Activated naive CD4-positive, alpha-beta T cell treated with anti-CD3 and anti-CD28 coated beads, Interleukin-2, amount 50 U/mL, for 72 hours (primary cell): Measurements from ENCODE around the gene COL6A1. TPM values are rescaled to one million over a fixed set of nuclear protein-coding genes. Genes with fewer than 3 reads are reported as not detected.
A peak's percentile ranks its signal among the peaks of the same experiment; 100 is the strongest.
"Not testable (repeated sequence)": the region's sequence is repeated elsewhere in the genome, so short reads cannot be mapped to it uniquely, and the experiment has no call there.

Experiments used
- ATAC-seq, 2 donors: fragments of 150-1000 bp; cut with Tn5 transposase; 2 replicates each; pipeline ENCODE4 v1.10.0; 2021; ENCODE audit warnings: mild to moderate bottlenecking in 2 of 2, moderate library complexity in 2 of 2
- DNase-seq, 2 donors: peaks; one replicate each; pipeline ENCODE4 v3.0.0; 2021 to 2022; ENCODE audit warnings: low spot score in 2 of 2
- H3K27ac Mint-ChIP-seq, 2 donors: one replicate each; pipeline ENCODE4 v1.8.0; 2022; ENCODE audit warnings: mild to moderate bottlenecking in 2 of 2, mixed read lengths in 2 of 2
- H3K36me3 Mint-ChIP-seq, 2 donors: one replicate each; pipeline ENCODE4 v1.8.0; 2022; ENCODE audit warnings: mixed read lengths in 2 of 2
- H3K9me3 Mint-ChIP-seq, 2 donors: one replicate each; pipeline ENCODE4 v1.8.0; 2022; ENCODE audit warnings: mixed read lengths in 2 of 2
- total RNA-seq, 2 donors: library from RNA; stranded (reverse); gene quantifications; one replicate each; pipeline ENCODE4 v1.2.3, GENCODE V29; 2022

COL6A1 gene
- total RNA-seq, 2 donors from 2014 or later, result 2.0 to 4.7 TPM

DNA sequence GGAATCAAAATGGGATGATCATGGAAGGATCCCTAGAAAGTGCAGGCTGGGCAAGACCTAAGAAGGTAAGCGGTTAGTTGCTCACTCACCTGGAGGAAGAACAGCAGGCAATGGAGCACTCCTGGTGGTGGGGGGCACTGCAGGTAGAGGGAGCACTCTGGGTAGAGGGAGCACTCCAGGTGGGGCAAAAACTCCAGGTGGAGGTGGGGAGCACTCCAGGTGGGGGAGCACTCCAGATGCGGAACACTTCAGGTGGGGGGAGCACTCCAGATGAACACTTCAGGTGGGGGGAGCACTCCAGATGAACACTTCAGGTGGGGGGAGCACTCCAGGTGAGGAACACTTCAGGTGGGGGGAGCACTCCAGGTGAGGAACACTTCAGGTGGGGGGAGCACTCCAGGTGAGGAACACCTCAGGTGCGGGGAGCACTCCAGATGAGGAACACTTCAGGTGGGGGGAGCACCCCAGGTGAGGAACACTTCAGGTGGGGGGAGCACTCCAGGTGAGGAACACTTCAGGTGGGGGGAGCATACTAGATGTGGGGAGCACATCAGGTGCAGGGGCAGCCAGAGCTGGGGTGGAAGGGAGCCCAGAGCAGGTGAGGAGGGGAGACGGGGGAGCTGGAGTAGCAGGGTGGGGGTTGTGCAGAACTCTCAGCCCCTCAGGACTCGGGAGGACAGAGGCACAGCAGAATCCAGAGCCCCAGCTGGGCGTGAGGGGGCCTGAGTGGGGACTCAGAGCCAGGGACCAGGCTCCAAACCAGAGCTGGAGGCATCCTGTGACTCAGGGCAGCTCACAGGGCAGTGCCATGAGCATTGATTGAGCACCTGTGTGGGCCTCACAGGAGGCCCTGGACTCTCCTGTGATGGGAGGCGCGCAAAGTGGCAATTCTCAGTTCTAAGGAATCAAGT, 37.7 kb upstream of the COL6A1 start:
- Mint-ChIP-seq H3K36me3 (no peaks in the 10 kb centered on the region), H3K27ac (peak overlapping the region; percentile 7 to 61), H3K9me3 (no peaks in the 10 kb centered on the region)
- ATAC-seq, result peak in 1 of 2 donors; percentile 27
- DNase-seq, result no peak

DNA sequence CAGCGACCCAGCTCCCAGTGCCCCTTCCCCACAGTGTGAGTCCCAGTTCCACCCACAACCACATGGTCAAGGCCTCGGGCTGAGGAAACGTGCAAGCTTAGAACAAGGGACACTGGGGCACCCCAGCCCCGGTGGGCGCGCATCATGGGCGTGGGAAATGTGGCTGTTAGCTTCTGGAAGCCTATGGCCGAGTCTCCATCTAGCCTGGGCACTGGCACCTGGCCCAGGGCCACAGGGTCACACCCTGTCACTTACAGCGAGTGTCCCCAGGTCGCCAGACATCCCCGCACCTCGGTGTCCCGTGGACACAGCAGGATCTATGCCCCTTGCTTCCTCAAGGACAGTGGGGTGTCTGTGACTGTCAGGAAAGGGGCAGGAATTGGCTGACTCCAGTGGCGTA, 37.0 kb upstream of the COL6A1 start:
- no peak for DNase-seq
- H3K9me3 Mint-ChIP-seq, result no peaks in the 10 kb centered on the region
- no peaks in the 10 kb centered on the region for H3K36me3 Mint-ChIP-seq
- peak in 1 of 2 donors; percentile 8 for ATAC-seq
- H3K27ac Mint-ChIP-seq, result no peak overlapping the region

DNA sequence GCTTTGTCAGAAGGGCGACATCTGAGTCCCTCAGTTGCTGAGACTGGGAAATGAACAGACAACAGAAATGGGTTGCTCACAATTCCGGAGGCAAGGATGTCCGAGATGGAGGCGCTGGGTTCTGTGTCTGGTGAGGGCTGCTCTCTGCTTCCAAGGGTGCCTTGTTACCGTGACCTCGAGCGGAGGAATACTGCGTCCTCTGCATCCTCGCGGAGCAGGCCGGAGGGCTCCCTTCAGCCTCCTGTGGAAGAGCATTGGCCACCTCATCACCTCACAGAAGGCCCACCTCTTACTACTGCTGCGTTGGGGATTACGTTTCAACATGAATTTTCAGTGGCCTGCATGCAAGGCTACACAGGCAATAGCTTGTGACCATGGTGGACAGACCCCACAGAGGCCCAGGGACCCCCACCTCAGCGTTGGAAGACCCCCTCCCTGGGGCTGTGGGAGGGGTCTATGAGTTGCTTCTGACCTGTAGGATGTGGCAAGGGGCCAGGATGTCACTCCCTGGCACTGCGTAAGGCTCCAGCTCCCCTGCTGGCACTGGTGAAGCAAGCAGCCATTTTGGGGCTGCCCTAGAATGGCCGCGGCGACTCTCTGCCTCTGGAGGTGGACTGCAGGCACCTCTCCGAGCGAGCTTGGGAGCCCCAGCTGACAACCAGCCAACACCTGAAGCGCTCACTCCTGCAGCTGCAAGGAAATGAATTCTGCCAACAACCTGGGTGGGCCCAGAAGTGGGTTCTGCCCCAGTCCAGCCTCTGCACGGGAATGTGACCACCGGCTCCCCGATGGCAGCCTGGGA, 36.3 kb upstream of the COL6A1 start:
- ATAC-seq (no peak), DNase-seq (no peak)
- no peaks in the 10 kb centered on the region for H3K36me3 Mint-ChIP-seq
- H3K27ac Mint-ChIP-seq, result no peak overlapping the region
- H3K9me3 Mint-ChIP-seq, result no peaks in the 10 kb centered on the region

DNA sequence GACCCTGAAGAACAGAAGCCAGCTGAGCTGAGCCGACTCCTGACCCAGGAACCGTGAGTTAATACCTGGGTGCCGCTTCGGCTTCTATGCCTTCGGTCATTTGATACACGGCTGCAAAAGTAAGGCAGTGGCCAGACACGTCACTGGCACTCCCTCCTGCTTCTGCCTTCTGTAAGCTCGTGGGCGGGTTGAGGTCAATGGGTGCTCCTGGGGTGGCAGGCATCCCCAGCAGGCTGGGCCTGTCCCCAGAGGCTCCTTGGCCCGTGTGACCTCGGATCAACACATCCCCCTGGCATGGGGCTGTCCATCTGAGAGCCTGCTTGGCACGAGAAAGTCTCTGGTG, 35.7 kb upstream of the COL6A1 start:
- ATAC-seq (no peak), DNase-seq (no peak)
- no peaks in the 10 kb centered on the region for H3K9me3 Mint-ChIP-seq
- H3K27ac Mint-ChIP-seq, result no peak overlapping the region
- no peaks in the 10 kb centered on the region for H3K36me3 Mint-ChIP-seq

DNA sequence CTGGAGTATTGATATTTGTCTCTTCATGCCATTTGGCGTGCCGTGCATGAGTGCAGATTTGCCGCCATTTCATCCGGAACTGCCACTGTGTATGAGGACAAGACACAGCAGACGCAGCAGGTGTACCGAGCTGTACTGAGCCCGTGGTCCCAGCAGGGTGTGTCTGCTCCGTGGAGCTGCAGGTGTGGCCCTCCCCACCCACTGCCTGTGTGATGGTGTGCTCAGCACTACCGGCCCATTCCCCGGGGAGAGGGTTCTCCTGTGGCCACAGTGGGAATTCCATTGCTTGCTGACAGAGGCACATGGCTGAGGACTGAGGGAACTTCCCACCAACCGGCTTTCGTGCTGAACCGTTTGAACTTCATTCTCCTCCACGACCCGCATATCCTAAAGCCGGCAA, 34.3 kb upstream of the COL6A1 start:
- ATAC-seq (no peak), DNase-seq (no peak)
- Mint-ChIP-seq H3K36me3 (no peaks in the 10 kb centered on the region), H3K9me3 (no peaks in the 10 kb centered on the region), H3K27ac (no peak overlapping the region)

DNA sequence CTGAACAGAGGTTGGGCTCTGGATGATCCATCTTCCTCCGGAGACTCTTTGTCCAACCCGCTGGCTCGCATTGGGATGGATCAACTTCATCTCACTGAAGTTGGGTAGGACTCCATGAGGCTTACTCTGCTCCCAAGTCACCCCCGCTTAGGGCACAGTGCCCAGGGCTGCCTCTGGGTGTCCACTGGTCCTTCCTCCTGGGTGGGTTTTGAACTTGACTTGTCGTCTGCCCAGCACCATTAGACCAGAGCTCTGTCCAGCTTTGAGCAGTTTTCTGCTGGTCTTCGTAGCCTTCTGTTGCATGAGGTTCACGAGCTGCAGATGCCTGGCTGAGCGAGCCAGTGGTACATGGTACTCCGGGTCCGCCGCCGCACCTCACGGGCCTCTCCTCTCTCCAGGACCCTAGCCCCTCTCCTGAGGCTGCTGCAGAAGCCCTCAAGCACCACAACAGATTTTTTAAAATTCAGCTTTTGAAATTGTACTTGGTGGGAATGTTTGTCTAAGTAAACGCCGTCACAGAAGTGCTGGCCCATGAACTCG, 33.8 kb upstream of the COL6A1 start:
- ATAC-seq (no peak), DNase-seq (no peak)
- H3K27ac Mint-ChIP-seq, result no peak overlapping the region
- H3K36me3 Mint-ChIP-seq, result no peaks in the 10 kb centered on the region
- H3K9me3 Mint-ChIP-seq, result no peaks in the 10 kb centered on the region

DNA sequence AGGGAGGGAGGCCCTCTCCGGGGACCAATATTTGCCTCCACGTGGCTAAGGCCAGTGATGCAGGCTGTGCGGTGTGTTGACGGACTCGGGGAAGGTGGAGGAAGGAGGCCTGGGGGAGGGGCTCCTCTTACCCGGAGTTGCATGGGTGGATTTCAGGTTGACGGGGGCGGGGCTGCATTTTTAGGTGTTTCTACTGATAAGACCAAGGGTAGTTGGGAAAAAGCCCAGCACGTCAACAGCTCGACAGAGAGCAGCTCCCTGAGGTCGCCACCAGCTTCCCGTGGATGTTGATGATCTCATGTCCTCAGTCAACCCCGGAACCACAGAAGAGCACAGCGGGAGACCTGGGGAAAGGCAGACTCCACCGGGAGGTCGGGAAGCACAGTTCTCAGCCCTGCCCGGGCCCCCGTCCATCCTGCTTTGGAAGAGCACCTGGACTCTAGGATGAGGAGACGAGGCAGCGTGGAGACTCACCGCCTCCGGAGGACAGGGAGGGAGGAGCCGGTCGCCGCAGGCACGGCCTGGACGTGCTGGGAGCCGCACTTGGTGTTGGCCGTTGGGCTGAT, 32.9 kb upstream of the COL6A1 start:
- ATAC-seq (no peak), DNase-seq (no peak)
- no peaks in the 10 kb centered on the region for H3K36me3 Mint-ChIP-seq
- peak overlapping the region in 1 of 2 donors; percentile 22 for H3K27ac Mint-ChIP-seq
- H3K9me3 Mint-ChIP-seq, result no peaks in the 10 kb centered on the region

DNA sequence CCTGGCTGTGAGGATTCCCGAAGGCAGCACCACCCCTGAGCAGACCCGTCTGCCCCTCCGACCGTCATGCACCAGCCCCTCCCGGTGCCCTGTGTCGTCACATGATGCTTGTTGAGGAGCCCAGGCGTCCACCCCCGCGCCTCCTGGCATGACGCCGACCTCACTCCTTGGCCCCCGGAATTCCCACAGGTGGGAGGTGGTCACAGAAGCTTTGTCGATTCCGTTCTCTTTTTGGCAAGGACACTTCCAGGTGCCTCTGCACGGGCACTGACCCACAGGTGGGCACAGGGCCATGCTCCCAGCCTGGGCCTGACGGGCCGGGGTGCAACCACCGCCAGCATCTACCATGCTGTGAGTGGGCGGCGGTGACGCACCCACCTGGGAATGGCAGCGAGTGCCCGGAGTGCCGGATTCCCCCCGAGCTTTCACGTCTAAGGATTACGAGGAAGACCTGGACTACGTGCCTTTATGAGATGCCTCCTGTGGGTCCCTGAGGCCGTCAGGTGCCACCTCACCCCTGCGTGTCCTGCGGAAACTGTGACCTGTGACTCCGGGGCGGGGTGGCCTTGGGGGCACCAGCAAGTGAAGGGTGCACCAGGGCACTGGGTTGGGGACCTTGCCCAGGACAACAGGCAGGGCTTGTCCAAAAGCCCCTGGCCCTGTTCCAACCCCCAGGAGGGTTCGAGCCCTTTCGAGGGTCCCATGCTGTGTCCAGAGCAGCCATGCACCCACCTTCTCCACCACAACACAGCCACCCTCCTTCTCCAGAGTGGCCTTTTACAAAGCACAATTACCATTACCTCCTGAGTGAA, 31.4 kb upstream of the COL6A1 start:
- no peaks in the 10 kb centered on the region for H3K9me3 Mint-ChIP-seq
- no peak for DNase-seq
- no peak for ATAC-seq
- H3K36me3 Mint-ChIP-seq, result no peaks in the 10 kb centered on the region
- no peak overlapping the region for H3K27ac Mint-ChIP-seq

DNA sequence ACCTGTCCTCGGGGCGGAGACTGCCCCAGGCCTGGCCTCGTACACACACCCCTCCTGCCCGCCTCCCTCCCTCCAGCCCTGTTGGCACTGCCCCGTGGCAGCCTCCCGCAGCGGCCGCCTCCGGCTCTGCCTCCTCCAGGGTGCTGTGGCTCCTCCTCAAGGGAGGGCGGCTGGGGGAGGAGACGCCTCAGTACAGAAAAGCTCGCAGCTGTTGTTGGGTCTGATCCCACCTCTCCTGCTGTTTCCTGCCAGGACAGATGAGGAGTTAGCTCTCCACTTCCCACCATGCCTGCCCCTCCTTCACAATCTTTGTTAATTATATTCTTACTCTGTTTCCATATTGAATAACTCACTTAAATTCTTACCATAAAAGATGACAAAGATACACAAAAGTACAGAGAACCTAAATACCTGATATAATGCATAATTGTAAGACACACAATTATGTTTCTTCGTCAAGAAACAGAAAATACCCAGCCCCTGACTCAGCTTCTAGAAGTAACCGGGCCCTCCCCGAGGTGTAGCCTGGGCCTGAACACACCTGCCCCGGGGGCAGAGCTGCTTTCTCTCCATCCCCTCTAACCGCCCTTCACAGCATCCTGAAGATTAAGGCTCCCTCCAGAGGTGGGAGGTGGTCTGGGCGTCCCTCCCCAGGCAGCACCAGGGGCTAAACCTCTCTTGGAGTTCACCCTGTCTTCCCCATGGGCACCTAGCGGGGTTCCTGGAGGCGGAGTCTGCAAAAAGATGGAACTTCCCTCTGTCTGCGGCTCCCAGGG, 30.6 kb upstream of the COL6A1 start:
- H3K36me3 Mint-ChIP-seq, result no peaks in the 10 kb centered on the region
- H3K27ac Mint-ChIP-seq, result no peak overlapping the region
- no peaks in the 10 kb centered on the region for H3K9me3 Mint-ChIP-seq
- DNase-seq (no peak), ATAC-seq (no peak)

DNA sequence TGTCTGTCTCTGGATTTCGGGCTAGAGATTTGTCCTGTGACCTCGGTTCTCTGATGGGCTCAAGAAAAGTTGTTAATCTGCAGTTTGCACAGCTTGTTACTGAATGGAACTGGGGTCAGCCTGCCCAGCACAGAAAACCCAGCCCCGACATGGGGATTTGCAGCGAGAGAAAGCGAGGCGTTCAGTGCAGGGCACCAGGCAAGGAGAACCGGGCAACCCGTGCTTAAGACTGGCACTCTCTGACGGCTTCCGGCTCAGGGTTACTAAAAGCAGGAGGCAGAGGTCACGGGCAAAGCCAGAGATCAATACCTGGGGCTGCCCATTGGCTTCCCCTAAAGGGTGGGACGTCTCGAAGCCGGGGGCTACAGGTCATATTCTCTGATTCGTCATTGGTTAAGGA, 29.9 kb upstream of the COL6A1 start:
- no peaks in the 10 kb centered on the region for H3K9me3 Mint-ChIP-seq
- H3K27ac Mint-ChIP-seq, result no peak overlapping the region
- DNase-seq (no peak), ATAC-seq (no peak)
- no peaks in the 10 kb centered on the region for H3K36me3 Mint-ChIP-seq

DNA sequence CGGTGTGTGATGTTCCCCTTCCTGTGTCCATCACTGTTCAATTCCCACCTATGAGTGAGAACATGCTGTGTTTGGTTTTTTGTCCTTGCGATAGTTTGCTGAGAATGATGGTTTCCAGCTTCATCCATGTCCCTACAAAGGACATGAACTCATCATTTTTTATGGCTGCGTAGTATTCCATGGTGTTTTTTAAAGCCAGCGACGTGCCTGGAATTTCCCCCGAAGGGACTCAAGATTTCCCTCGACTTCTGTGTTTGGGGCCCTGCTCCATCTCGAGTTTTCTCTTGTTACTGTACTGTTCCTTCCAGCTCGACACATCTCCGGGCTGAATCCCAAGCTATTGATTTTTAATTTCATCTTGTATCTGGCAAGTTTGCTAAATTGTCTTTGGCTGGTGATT, 29.0 kb upstream of the COL6A1 start:
- ATAC-seq, H3K36me3 Mint-ChIP-seq, H3K27ac Mint-ChIP-seq, H3K9me3 Mint-ChIP-seq, DNase-seq: not testable (repeated sequence)

DNA sequence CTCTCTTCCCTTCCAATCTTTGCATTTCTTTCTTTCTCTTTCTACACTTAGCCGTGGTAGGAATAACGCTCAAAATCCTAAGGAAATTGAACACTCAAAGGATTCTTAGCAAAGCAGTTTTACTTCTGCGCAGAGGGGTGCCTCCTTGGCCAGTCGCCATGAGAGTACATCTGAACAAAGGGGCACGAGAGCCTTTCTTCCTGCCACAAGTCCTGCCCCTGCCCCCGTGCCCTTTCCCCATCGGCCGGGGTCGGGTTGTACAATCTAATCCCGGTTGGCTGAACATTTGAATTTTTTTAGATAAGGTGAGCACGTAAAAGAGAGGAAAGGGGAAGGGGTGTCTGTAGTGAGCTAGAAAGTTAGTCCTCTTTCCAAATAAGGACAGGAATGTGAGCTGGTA, 28.6 kb upstream of the COL6A1 start:
- H3K36me3 Mint-ChIP-seq, result no peaks in the 10 kb centered on the region
- no peak for ATAC-seq
- DNase-seq, result no peak
- no peaks in the 10 kb centered on the region for H3K9me3 Mint-ChIP-seq
- H3K27ac Mint-ChIP-seq, result no peak overlapping the region

DNA sequence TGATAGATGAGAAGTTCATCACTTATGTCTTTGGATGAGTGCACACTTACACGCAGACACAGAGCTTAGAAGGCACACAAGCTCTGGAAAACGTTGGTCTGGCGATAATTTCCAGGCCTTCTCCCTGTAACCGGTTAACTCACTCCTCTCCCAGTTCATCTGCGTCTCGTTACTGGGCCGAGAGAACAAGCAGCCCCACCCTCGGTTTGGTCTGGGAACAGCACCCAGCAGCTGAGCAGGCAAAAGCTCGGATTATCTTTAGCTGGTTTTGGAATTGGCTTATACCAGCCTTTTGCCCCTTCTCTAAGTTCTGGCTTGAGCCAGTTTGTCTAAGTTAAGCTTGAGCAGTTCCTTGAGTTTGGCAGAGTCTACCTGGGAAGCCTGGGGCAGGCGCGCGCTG, 27.3 kb upstream of the COL6A1 start:
- Mint-ChIP-seq H3K36me3 (no peaks in the 10 kb centered on the region), H3K9me3 (no peaks in the 10 kb centered on the region), H3K27ac (no peak overlapping the region)
- ATAC-seq (no peak), DNase-seq (no peak)

DNA sequence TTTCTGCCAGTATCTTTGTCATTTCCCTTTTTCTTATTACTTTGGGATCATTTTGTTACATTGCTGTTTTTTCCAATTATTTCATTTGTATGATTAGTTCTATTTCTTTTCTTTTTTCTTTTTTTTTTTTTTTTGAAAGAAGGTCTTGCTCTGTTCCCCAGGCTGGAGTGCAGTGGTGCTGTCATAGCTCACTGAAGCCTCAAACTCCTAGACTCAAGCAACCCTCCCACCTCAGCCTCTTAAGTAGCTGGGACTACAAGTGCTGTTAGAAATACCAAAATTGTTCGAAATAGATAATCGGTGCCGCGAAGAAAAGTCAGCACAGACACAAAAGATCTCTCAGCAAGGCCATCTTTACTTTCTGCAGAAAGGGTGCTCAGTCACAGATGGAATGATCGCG, 26.6 kb upstream of the COL6A1 start:
- H3K9me3 Mint-ChIP-seq, result no peaks in the 10 kb centered on the region
- no peaks in the 10 kb centered on the region for H3K36me3 Mint-ChIP-seq
- no peak for DNase-seq
- H3K27ac Mint-ChIP-seq, result no peak overlapping the region
- ATAC-seq, result no peak

DNA sequence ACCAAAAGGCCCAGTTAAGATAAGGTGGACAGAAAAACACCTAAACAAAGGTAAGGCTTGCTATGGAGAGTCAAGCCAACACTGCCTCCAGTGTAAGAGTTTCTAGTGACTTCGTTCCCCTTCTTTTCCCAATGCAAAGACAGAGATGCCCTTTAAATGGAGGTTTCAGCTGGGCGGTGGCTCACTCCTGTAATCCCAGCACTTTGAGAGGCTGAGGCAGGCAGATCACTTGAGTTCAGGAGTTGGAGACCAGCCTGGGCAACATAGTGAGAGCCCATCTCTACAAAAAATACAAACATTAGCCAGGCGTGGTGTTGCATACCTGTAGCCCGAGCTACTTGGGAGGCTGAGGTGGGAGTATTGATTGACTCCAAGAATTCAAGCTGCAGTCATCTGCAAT, 24.0 kb upstream of the COL6A1 start:
- Mint-ChIP-seq H3K9me3 (peaks cover 0 to 7% of the 10 kb centered on the region in 2 donors), H3K27ac (no peak overlapping the region)
- no peak for ATAC-seq

More for the DNA sequence above, 24.0 kb upstream of the COL6A1 start:
- H3K36me3 Mint-ChIP-seq, result peaks cover 0 to 16% of the 10 kb centered on the region in 2 donors
- DNase-seq, result no peak
